Parathyroid adenoma (tissue), 2 donors: ENCODE data around the gene PAN3.

Source experiments
- H2AFZ ChIP-seq: fragments of 300-600 bp; sonication (generic); one replicate; pipeline ENCODE4 v1.7.0; 2017; ENCODE audit warnings: antibody characterized with exemption, mild to moderate bottlenecking
- H3K27ac ChIP-seq: fragments of 300-600 bp; sonication (generic); one replicate; pipeline ENCODE4 v1.7.0; 2017
- H3K27me3 ChIP-seq: fragments of 300-600 bp; sonication (generic); one replicate; pipeline ENCODE4 v1.7.0; 2017; ENCODE audit warnings: low read length; ENCODE audit not compliant: control insufficient read depth, insufficient read depth
- H3K36me3 ChIP-seq: fragments of 300-600 bp; sonication (generic); one replicate; pipeline ENCODE4 v1.7.0; 2017; ENCODE audit warnings: low read length; ENCODE audit not compliant: control insufficient read depth, insufficient read depth
- H3K4me1 ChIP-seq: fragments of 300-600 bp; sonication (generic); one replicate; pipeline ENCODE4 v1.7.0; 2017; ENCODE audit warnings: control low read depth
- H3K4me2 ChIP-seq: fragments of 300-600 bp; sonication (generic); one replicate; pipeline ENCODE4 v1.7.0; 2017; ENCODE audit warnings: low read length
- H3K4me3 ChIP-seq: fragments of 300-600 bp; sonication (generic); one replicate; pipeline ENCODE4 v1.7.0; 2017; ENCODE audit warnings: low read depth, low read length
- H3K79me2 ChIP-seq: fragments of 300-600 bp; sonication (generic); one replicate; pipeline ENCODE4 v1.7.0; 2017; ENCODE audit warnings: control low read depth
- H3K9ac ChIP-seq: fragments of 300-600 bp; sonication (generic); one replicate; pipeline ENCODE4 v1.7.0; 2017; ENCODE audit warnings: mild to moderate bottlenecking
- H3K9me3 ChIP-seq: fragments of 300-600 bp; sonication (generic); one replicate; pipeline ENCODE4 v1.7.0; 2017; ENCODE audit warnings: low read length; ENCODE audit not compliant: control insufficient read depth
- CTCF ChIP-seq: fragments of 300-600 bp; sonication (generic); IDR thresholded peaks from one replicate; pipeline ENCODE4 v1.7.0; 2017; ENCODE audit warnings: antibody characterized with exemption, mild to moderate bottlenecking
- donor health status: primary hyperparathyroidism.

PAN3 gene

GRCh38 chr13:28179974-28180373 lies 41.6 kb downstream of the PAN3 start:
- no peak overlapping the region for H3K4me3 ChIP-seq
- TF ChIP-seq CTCF = no peak

GRCh38 chr13:28181413-28181812 lies 43.1 kb downstream of the PAN3 start:
- Histone ChIP-seq H3K36me3 (no peaks in the 10 kb centered on the region), H2AFZ (no peak overlapping the region), H3K9me3 (no peaks in the 10 kb centered on the region), H3K9ac (no peak overlapping the region), H3K4me2 (no peak overlapping the region), H3K4me1 (no peaks in the 10 kb centered on the region), H3K27me3 (no peaks in the 10 kb centered on the region), H3K79me2 (no peaks in the 10 kb centered on the region), H3K4me3 (no peak overlapping the region), H3K27ac (no peak overlapping the region)
- TF ChIP-seq CTCF = no peak

More at GRCh38 chr13:28179974-28180373, 41.6 kb downstream of the PAN3 start:
- H3K4me1 ChIP-seq = no peaks in the 10 kb centered on the region
- H3K27me3 ChIP-seq = no peaks in the 10 kb centered on the region
- H3K9me3 ChIP-seq = no peaks in the 10 kb centered on the region
- no peak overlapping the region for H2AFZ ChIP-seq
- H3K9ac ChIP-seq = no peak overlapping the region
- H3K36me3 ChIP-seq = no peaks in the 10 kb centered on the region
- H3K79me2 ChIP-seq = no peaks in the 10 kb centered on the region
- H3K4me2 ChIP-seq = no peak overlapping the region
- H3K27ac ChIP-seq = no peak overlapping the region

DNA sequence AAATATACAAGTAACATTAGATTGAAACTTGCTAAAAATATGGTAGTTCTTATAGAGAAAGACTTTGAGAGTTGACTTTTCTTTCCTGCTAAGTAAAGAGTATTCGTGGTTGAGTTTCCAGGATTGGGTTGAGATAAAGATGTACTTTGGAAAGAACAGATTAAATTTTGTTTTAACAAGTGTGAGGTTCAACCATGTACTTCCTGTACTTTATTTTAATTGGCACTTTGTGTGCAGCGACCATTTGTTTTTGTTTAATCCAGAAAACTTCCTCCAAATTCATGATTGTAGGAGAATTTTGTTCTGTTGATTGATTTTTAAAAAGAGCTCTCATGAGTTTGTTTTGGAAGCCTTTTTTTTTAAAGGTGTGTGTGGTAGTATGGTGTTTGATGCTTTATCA lies 46.9 kb downstream of the PAN3 start:
- Histone ChIP-seq H3K79me2 (no peaks in the 10 kb centered on the region), H3K4me1 (no peaks in the 10 kb centered on the region), H3K4me3 (no peak overlapping the region), H2AFZ (no peak overlapping the region), H3K36me3 (no peaks in the 10 kb centered on the region), H3K27ac (no peak overlapping the region), H3K9ac (no peak overlapping the region), H3K27me3 (no peaks in the 10 kb centered on the region), H3K4me2 (no peak overlapping the region), H3K9me3 (no peaks in the 10 kb centered on the region)
- TF ChIP-seq CTCF = no peak

- Histone ChIP-seq H3K9ac (no peak overlapping the region), H2AFZ (no peak overlapping the region), H3K4me3 (no peak overlapping the region), H3K27ac (no peak overlapping the region), H3K4me2 (no peak overlapping the region), H3K27me3 (no peaks in the 10 kb centered on the region), H3K36me3 (no peaks in the 10 kb centered on the region), H3K79me2 (no peaks in the 10 kb centered on the region), H3K4me1 (no peaks in the 10 kb centered on the region), H3K9me3 (no peaks in the 10 kb centered on the region)
- TF ChIP-seq CTCF = no peak
Measured at GRCh38 chr13:28199089-28199488, 60.7 kb downstream of the PAN3 start.

GRCh38 chr13:28204043-28204442 lies 65.7 kb downstream of the PAN3 start:
- H3K9ac ChIP-seq = no peak overlapping the region
- H3K9me3 ChIP-seq = no peaks in the 10 kb centered on the region
- H3K4me1 ChIP-seq = no peaks in the 10 kb centered on the region
- TF ChIP-seq CTCF = no peak
- H3K4me3 ChIP-seq = no peak overlapping the region
- H3K27me3 ChIP-seq = no peaks in the 10 kb centered on the region
- no peaks in the 10 kb centered on the region for H3K79me2 ChIP-seq
- H3K36me3 ChIP-seq = no peaks in the 10 kb centered on the region
- H3K27ac ChIP-seq = no peak overlapping the region
- H2AFZ ChIP-seq = no peak overlapping the region
- no peak overlapping the region for H3K4me2 ChIP-seq
